ENCODE results near the gene TMEM179. TPM values are rescaled to one million over a fixed set of nuclear protein-coding genes. Genes with fewer than 3 reads are reported as not detected.

Gene TMEM179
- total and polyA plus RNA-seq, 2 of the 13 experiments (the other 11 are each of a cell fraction or from before 2014, with no cell fraction given): not detected

GRCh38 chr14:104639885-104640548, 35.4 kb upstream of the TMEM179 start (continued):
- TF ChIP-seq ZBTB20 (CRISPR knock-in tag; IDR thresholded peaks at IDR 0.05; ENCODE audit: borderline replicate concordance, low read depth): no peak
- no peak for TF ChIP-seq SP140L (CRISPR knock-in tag; IDR thresholded peaks at IDR 0.05; ENCODE audit: borderline replicate concordance)
- TF ChIP-seq SIX4 (CRISPR knock-in tag; IDR thresholded peaks at IDR 0.05): no peak
- no peak for TF ChIP-seq ZNF772 (CRISPR knock-in tag; IDR thresholded peaks at IDR 0.05)
- no peak for TF ChIP-seq MTERF4 (CRISPR knock-in tag; IDR thresholded peaks at IDR 0.05)
- TF ChIP-seq ZFX (CRISPR knock-in tag; IDR thresholded peaks at IDR 0.05; ENCODE audit: low read depth): no peak
- no peak for TF ChIP-seq FUBP1 (CRISPR knock-in tag; IDR thresholded peaks at IDR 0.05; ENCODE audit: borderline replicate concordance)
- no peak for TF ChIP-seq KLF15 (CRISPR knock-in tag; IDR thresholded peaks at IDR 0.05; ENCODE audit: borderline replicate concordance)
- no peak for TF ChIP-seq ZNF724P (CRISPR knock-in tag; IDR thresholded peaks at IDR 0.05; ENCODE audit: borderline replicate concordance)
- TF ChIP-seq CENPBD1 (CRISPR knock-in tag; IDR thresholded peaks at IDR 0.05; ENCODE audit: borderline replicate concordance, low read depth): no peak
- TF ChIP-seq E2F1 (CRISPR knock-in tag; IDR thresholded peaks at IDR 0.05): no peak
- TF ChIP-seq USF2 (IDR thresholded peaks at IDR 0.05; ENCODE audit: low read depth, low read length): no peak
- no peak for TF ChIP-seq USF2 (CRISPR knock-in tag; IDR thresholded peaks at IDR 0.05; ENCODE audit: borderline replicate concordance)
- TF ChIP-seq ZFP82 (CRISPR knock-in tag; IDR thresholded peaks at IDR 0.05; ENCODE audit: borderline replicate concordance): no peak
- TF ChIP-seq ATAD3A (CRISPR knock-in tag; IDR thresholded peaks at IDR 0.05): no peak
- TF ChIP-seq ZNF143 (CRISPR knock-in tag; IDR thresholded peaks at IDR 0.05): peak; percentile 59; the same call in 1 of the 2 replicates
- TF ChIP-seq ZSCAN12 (CRISPR knock-in tag; IDR thresholded peaks at IDR 0.05): no peak
- TF ChIP-seq ZNF770 (CRISPR knock-in tag; IDR thresholded peaks at IDR 0.05): no peak
- TF ChIP-seq NR2F2 (IDR thresholded peaks at IDR 0.05; ENCODE audit: borderline replicate concordance, low read depth): no peak
- TF ChIP-seq TCF12 (IDR thresholded peaks at IDR 0.05): no peak
- no peak for TF ChIP-seq TCF12 (CRISPR knock-in tag; IDR thresholded peaks at IDR 0.05)
- TF ChIP-seq RCOR2 (CRISPR knock-in tag; IDR thresholded peaks at IDR 0.05): no peak

Measured in HepG2 (cell line).